Measurements from ENCODE around the gene KMT2A.

KMT2A gene

GRCh38 chr11:118488480-118489109 lies 52.3 kb downstream of the KMT2A start:
- DNase-seq = peak; percentile 82

- DNase-seq = no peak
Observed at GRCh38 chr11:118491041-118491440, 54.7 kb downstream of the KMT2A start.

DNA sequence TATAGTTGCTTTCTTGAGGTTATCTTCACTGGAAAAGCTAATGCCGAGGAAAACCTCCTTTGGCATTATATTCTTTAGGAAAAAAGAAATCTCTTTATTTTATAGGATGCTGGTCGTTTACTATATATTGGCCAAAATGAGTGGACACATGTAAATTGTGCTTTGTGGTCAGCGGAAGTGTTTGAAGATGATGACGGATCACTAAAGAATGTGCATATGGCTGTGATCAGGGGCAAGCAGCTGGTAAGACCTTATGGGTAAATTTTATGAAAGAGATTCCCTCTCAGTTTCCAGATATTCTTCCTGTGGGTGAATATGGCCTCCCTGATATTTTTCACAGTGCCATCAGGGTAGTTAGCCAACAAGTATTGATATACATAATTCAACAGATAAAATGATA lies 61.5 kb downstream of the KMT2A start:
- no peak for DNase-seq

DNA sequence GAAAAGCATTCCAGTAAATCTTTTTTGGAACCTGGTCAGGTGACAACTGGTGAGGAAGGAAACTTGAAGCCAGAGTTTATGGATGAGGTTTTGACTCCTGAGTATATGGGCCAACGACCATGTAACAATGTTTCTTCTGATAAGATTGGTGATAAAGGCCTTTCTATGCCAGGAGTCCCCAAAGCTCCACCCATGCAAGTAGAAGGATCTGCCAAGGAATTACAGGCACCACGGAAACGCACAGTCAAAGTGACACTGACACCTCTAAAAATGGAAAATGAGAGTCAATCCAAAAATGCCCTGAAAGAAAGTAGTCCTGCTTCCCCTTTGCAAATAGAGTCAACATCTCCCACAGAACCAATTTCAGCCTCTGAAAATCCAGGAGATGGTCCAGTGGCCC lies 66.9 kb downstream of the KMT2A start:
- DNase-seq = no peak

DNA sequence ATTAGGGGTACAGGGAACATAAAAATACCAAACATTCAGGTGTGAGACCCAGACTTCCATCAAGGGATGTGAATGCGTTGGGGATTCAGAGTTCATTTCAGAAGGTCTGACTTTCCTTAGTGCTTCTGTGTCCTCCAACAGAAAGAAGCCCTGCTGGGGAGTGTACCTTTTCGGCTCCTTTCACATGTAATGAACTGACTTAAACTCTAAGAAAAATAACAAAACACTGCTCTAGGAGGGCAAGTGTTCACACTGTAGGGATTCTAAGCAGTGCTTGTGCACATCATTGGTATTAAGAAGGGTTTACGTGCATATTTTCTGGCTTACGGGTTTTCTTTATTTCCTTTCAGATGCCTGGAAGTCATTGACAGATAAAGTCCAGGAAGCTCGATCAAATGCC lies 75.3 kb downstream of the KMT2A start:
- DNase-seq = no peak

DNA sequence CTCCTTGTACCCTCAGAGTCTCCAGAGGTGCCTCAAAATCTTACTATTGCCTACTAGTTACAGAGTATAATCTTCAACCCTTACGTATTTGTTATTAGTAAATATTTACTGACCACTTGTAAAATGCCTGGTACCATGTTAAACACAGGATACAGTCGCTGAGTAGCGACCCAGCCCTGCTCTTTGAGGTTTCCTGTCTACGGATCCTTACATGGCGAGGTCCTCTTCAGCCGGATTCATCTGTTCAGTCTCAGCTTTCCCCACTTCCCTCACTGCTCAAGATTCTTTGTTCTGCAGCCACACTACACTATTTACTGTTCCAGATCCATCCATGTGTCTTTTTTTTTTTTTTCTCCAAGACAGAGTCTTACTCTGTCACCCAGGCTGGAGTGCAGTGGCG lies 77.8 kb downstream of the KMT2A start:
- no peak for DNase-seq

DNA sequence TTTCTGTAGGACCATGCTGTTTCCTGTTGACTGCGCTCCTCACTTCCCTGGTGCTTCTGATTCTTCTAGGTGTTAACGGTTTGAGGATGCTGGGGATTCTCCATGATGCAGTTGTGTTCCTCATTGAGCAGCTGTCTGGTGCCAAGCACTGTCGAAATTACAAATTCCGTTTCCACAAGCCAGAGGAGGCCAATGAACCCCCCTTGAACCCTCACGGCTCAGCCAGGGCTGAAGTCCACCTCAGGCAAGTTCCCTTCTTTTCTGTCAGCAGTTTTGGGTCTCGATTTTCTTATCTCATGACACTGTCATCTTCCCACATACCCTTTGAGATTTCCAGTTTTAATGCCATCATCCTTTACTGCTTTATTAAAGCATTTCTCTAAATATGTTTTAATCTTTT lies 83.3 kb downstream of the KMT2A start:
- no peak for DNase-seq

GRCh38 chr11:118521892-118522311 lies 85.6 kb downstream of the KMT2A start:
- peak; percentile 52 for DNase-seq

- DNase-seq = no peak
Observed at GRCh38 chr11:118522571-118523072, 86.3 kb downstream of the KMT2A start.

DNA sequence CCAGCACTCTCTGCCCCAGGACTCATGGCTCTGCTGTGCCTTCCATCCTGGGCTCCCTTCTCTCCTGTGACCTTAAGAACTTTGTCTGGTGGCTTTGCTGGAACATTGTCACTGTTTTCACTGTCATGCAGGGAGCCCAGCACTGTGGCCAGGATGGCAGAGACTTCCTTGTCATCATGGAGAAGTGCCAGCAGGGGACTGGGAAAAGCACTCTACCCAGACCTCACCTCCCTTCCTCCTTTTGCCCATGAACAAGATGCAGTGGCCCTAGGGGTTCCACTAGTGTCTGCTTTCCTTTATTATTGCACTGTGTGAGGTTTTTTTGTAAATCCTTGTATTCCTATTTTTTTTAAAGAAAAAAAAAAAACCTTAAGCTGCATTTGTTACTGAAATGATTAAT lies 88.1 kb downstream of the KMT2A start:
- no peak for DNase-seq

GRCh38 chr11:118524757-118525470 lies 88.6 kb downstream of the KMT2A start:
- DNase-seq = no peak

DNA sequence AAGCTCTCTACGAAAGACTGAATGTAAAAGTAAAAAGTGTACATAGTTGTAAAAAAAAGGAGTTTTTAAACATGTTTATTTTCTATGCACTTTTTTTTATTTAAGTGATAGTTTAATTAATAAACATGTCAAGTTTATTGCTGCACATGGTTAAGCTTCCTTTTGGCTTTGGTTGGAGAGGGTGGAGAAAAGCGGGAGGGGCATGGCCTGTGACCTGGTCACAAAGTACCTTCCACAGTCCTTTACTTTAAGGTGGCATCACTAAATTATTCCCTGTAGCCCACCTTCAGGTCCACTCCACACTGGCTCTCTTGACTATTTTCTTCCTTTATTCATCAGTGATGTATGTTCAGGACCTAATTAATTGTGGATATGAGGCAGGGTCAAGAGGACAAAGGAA lies 90.4 kb downstream of the KMT2A start:
- no peak for DNase-seq

GRCh38 chr11:118527109-118527508 lies 90.8 kb downstream of the KMT2A start, which contains the start of gene TTC36:
Gene TTC36 (plus strand): TSS chr11:118527474. CDS start chr11:118527495, 21 bp downstream.
- DNase-seq = no peak

DNA sequence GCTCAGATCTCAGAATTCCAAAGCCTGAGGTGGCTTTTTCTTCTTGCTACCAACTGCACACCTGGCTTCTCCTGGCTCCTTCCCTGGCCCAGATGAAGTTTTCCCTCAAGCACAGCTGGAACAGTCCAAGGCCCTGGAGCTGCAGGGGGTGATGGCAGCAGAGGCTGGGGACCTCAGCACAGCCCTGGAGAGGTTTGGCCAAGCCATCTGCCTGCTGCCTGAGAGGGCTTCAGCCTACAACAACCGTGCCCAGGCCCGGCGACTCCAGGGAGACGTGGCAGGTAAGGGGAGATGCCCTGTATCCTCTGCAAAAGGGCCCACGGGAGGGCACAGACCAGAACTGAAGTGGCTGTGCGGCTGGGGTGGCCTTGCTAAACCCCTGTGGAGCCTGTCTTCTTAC lies 92.2 kb downstream of the KMT2A start:
- no peak for DNase-seq

DNA sequence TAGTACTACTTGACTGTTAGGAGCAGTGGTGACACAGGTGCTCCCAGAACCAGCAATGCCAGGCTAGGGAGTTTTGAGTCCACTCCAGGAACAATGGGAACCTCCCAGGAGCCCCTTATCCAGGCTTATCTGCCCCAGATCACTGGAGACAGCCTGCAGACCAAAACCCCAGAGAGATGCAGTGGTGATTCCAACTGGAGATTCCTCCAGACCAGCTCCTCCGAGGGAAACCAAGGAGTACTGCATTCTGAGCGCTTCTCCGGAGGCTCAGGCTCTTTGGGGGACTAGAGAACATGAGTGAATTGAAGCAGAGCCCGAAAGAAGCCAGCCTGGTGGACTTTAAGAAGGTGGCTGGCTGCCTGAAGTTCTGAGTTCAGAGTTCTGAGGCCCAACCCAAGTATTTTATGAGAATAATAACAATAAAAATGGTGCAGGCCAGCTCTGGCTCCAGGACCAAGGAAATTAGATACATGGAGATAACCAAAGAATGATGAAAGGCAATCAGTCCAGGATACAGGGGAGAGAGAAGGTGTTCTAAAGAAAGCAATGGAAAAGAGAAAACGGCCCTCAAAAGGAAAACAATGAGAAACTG lies 93.4 kb downstream of the KMT2A start:
- DNase-seq = no peak

GRCh38 chr11:118530180-118530682 lies 93.9 kb downstream of the KMT2A start:
- DNase-seq = peak; percentile 44

GRCh38 chr11:118530683-118531596 lies 94.6 kb downstream of the KMT2A start, which contains the start of gene TMEM25:
Gene TMEM25 (plus strand): TSS chr11:118531192. CDS start chr11:118531802, 610 bp downstream.
- peak; percentile 82 for DNase-seq

DNA sequence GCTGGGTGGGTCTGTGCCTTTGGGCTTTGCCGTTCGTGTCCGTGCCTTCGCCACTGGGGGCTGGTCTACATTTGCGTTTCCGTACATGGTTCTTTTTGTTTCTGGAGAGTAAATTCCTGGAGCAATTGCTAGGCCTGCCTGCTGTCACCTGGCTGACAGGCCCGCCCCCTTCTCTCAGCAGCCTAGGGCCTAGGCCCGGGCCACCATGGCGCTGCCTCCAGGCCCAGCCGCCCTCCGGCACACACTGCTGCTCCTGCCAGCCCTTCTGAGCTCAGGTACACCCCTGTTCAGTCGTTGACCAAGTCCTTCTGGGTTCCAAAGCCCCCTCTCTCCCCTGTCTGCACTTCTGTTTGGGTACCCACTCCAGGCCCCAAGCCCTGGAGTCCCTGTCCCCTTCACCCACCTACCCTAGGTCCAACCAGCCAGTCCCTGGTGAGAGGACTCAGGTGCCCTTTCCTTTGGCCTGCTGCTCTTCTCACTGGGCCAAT lies 95.3 kb downstream of the KMT2A start:
- no peak for DNase-seq

DNA sequence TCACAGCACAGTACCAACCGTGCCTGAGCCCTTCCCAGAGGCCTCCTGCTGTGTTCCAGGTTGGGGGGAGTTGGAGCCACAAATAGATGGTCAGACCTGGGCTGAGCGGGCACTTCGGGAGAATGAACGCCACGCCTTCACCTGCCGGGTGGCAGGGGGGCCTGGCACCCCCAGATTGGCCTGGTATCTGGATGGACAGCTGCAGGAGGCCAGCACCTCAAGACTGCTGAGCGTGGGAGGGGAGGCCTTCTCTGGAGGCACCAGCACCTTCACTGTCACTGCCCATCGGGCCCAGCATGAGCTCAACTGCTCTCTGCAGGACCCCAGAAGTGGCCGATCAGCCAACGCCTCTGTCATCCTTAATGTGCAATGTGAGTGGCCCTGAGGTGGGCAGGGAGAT lies 95.8 kb downstream of the KMT2A start:
- DNase-seq = no peak

GRCh38 chr11:118532852-118533768 lies 96.8 kb downstream of the KMT2A start:
- DNase-seq = no peak
